Measurements from ENCODE around the gene JMY.

DNA sequence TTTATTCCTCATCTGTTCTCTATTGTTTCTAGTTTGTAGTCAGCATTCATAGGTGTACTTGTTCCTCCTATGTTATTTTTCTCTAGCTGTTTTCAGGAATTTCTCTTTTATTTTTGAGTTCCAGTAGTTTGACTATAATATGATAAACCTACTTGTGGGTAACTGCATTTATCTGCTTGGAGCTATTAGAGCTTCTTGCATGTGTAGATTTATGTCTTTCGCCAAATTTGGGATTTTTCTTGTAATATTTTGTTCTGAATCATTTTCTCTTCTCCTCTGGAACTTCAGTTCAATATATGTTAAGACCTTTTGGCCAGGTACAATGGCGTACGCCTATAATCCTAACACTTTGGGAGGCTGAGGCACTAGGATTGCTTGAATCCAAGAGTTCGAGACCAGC lies 37.4 kb downstream of the JMY start:
- no peak for TF ChIP-seq CTCF (IDR thresholded peaks at IDR 0.05; ENCODE audit: insufficient read depth, low read depth, low read length)
- TF ChIP-seq EZH2 (IDR thresholded peaks at IDR 0.05; ENCODE audit: insufficient read depth, low read length) = no peak

All from astrocyte (in vitro differentiated cells and primary cell).